HG02759 (cell line): ENCODE results near the gene GUCY2C.

Experiments used
- ATAC-seq: cut with Tn5 transposase; IDR thresholded peaks from one replicate; pipeline ENCODE4 v1.9.1; 2021; ENCODE audit warnings: mild to moderate bottlenecking, moderate library complexity; ENCODE audit not compliant: unreplicated experiment

GUCY2C gene

DNA sequence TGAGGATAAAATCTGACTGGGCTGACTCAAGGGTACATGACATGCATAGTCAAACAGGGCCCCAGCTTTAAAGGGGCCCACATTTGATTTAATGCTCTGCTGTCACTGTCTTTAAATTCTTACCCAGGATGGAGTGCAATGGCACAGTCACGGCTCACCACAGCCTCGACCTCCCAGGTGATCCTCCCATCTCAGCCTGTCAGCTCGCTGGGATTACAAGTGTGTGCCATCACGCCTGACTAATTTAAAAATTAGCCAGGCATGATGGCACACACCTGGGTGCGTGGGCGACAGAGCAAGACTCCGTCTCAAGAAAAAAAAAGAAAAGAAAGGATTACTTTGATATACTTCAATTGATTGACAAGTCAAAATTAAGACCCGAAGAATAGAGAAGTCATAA, 119.5 kb downstream of the GUCY2C start:
- ATAC-seq = peak; percentile 52

DNA sequence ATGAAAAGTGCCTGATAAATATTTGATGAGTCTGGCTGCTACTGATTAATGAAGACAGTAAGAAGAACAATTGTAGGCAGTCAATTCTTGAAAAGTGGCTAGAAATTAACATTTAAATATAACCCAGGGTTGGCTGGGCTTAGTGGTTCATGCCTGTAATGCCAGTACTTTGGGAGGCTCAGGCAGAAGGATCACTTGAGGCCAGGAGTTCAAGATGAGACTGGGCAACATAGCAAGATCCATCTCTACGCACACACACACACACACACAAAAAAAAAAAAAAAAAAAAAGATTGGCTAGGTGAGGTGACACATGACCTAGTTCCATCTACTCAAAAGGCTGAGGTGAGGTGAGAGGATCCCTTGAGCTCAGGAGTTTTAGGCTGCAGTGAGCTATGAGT, 120.8 kb downstream of the GUCY2C start:
- no peak for ATAC-seq

DNA sequence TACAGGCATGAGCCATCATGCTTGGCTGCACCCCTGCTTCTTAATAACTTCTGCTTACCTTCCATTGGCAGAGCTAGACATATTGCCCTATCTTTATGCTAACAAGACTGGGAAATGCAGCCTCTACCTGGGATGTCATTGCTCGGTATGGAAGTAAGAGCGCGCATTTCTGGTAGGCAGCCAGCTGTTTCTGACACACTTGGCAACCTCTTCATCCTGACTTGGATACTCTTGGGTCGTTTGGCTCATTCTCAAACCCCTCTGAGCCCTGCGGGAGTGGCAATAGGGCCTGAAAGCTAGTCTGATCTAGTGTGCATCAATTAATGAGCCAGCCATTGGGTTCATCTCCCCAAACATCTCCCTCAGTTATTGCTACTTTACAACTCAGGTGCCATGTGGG, 123.3 kb downstream of the GUCY2C start:
- ATAC-seq = no peak

DNA sequence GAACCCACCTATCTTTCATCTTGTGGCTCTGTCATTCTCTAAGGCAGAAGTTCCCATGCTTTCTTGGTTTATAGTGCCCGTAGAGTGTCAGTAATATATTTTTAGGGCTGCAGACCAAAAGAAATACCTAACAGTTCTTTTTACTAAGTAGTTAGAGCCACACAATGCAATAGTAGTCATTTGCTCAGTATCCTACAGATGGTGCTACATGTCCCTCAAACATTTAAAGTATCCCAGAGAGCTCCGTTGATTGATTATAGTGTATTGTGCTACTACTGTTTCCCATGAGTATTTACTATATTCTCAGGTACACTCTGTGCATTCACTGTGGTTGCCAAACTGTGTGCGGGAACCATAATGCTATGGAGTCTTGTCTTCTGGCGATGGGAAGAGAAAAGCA, 124.0 kb downstream of the GUCY2C start:
- no peak for ATAC-seq

DNA sequence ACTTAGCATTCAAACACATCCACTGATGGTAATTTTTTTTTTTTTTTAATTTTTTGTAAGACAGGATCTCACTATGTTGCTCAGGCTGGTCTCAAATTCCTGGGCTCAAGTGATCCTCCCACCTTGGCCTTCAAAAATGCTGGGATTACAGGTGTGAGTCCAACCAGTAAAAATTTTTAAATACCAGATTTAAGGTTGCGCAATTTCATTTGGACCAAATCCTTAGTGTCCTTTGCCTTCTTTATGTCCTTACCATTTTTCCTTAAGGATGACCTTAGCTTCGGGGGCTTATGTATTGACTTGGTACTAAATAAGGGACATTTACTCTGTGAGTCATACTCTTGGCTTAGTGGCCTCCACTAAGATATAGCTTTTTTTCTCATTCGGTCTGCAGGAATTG, 124.6 kb downstream of the GUCY2C start:
- ATAC-seq = no peak

DNA sequence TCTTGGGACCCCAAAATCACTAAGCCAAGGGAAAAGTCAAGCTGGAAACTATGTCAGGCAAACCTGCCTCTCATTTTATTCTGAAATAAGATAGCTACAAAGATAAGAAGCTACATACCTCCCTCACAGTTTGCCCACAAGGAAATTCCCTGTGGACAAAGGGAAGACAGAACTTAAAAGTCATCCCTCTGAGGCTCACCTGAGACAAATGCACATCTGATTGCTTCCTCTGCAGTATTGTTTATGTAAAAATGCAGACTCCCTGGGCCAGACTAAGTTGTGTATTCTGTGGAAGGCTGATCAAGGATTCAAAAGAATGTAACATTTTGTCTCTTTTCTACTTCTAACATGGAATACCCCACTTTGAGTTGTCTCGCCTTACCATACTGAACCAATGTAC, 126.2 kb downstream of the GUCY2C start:
- no peak for ATAC-seq

DNA sequence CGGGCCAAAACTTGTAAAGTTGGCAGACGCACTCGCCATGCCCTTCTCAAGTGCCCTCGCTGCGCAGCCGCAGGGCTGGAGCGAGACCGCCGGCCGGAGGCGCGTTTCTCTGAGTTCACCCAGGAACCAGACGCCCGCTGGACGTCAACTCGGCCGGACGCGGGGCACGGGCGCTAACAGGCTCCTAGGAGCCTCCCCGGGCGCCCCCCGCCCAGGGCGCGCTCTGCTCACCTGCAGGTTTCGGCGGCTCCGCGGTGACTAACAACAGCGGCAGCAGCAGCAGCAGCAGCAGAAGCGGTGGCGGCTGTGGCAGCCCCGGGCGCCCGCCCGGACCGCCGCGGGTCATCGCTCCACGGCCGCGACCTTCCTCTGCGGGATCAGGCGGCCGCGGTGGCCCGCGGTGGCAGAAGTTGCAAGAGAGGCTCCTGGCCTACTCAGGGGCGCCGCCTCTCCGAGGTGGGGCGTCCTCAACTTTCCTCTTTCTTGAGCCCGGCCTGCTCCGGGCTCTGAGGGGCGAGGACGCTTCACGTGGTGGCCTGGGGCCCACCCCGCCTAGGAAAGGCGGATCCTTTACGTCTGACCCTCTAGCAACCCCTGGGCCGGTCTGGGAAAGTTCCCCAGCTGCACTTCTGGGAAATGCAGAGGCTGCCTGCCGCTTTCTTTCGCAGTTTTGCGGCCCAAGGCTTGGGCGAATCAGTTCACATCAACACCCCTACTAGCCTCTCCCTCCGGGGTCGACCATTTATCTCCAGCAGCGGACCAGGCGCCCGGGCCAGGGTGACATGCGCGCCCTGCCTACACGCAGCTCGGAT, 128.8 kb downstream of the GUCY2C start, which contains the start of gene PLBD1:
Gene PLBD1, minus strand, starts transcription at position 533 of the 812 bp plus-strand sequence. Its CDS starts 187 bp downstream, at position 346.
- ATAC-seq = peak; percentile 76

DNA sequence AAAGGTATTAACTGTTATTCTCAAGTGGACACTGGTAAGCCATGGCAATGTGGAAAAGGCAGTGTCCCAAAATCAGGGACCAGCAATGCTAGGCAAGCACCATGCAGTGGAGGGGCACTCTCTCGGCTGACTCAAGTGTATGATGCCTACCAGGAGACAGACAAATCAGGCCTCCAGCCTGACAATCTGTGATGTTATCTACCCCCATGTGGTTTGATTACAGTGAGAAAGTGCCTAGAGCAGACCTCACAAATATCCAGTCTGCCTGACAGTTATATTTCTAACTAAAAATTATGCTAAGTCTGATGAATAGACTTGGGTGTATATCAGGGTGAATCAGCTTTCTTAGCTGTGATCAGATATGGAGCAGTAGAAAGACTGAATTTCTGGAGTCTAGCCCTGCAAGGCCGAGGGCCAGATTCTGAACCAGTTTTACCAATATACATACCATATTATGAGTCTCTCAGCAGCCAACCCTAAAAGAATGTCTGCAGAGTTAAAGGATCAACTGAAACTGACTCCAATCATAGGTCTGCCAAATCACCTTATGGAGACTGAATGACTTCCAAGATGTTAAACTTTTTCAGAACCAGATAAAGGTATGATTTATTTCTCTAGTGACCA, 132.0 kb downstream of the GUCY2C start:
- no peak for ATAC-seq

DNA sequence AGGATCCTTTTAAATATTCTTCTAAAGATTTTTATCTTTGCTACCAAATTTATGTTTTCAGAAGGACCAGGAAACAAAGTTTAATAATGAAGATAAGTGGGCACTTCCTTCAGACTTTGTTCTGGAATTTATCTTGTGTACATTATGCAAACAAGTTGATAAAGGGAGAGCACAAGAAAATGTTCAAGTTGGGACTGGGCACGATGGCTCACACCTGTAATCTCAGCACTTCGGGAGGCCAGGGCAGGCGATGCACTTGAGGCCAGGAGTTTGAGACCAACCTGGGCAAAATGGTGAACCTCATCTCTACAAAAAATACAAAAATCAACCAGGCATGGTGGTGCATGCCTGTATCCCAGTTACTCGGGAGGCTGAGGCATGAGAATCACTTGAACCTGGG, 133.4 kb downstream of the GUCY2C start:
- no peak for ATAC-seq
